ACC112 (cell line): ENCODE data around the gene SH3BP4.
"Not testable (repeated sequence)": the region's sequence is repeated elsewhere in the genome, so short reads cannot be mapped to it uniquely, and the experiment has no call there.

Source experiments
- H2AFZ ChIP-seq: fragments of 200-600 bp; sonication (generic); one replicate; pipeline ENCODE4 v1.6.0; 2017; ENCODE audit warnings: antibody characterized with exemption, low read length; ENCODE audit not compliant: unreplicated experiment
- H3K27ac ChIP-seq: fragments of 200-600 bp; sonication (generic); 2 replicates; pipeline ENCODE4 v1.5.1; 2014; ENCODE audit warnings: low read depth, mild to moderate bottlenecking, antibody characterized with exemption, low read length, moderate library complexity
- H3K27me3 ChIP-seq: fragments of 200-600 bp; sonication (generic); 2 replicates; pipeline ENCODE4 v1.6.1; 2014; ENCODE audit warnings: mild to moderate bottlenecking, antibody characterized with exemption, low read length, moderate library complexity, mixed read lengths; ENCODE audit not compliant: insufficient read depth
- H3K36me3 ChIP-seq: fragments of 200-600 bp; sonication (generic); 2 replicates; pipeline ENCODE4 v1.6.1; 2016; ENCODE audit warnings: mild to moderate bottlenecking, antibody characterized with exemption, low read length, moderate library complexity, mixed read lengths; ENCODE audit not compliant: insufficient read depth
- H3K4me1 ChIP-seq: fragments of 200-600 bp; sonication (generic); one replicate; pipeline ENCODE4 v1.6.1; 2016; ENCODE audit warnings: low read length, mixed read lengths; ENCODE audit not compliant: insufficient read depth, unreplicated experiment, control insufficient read depth
- H3K4me3 ChIP-seq: fragments of 200-600 bp; sonication (generic); 2 replicates; pipeline ENCODE4 v1.5.1; 2014; ENCODE audit warnings: mild to moderate bottlenecking, low read depth, low read length
- H3K79me2 ChIP-seq: fragments of 200-600 bp; sonication (generic); one replicate; pipeline ENCODE4 v1.6.0; 2016; ENCODE audit warnings: low read length; ENCODE audit not compliant: control insufficient read depth, unreplicated experiment, insufficient read depth

SH3BP4 gene

GRCh38 chr2:235008584-235009044, 56.8 kb downstream of the SH3BP4 start:
- no peak overlapping the region for H3K27ac ChIP-seq
- peaks cover 94% of the 10 kb centered on the region for H3K79me2 ChIP-seq
- H3K4me1 ChIP-seq = no peaks in the 10 kb centered on the region

GRCh38 chr2:235009081-235009480, 57.3 kb downstream of the SH3BP4 start:
- no peak overlapping the region for H2AFZ ChIP-seq
- no peak overlapping the region for H3K27ac ChIP-seq
- H3K4me3 ChIP-seq = no peak overlapping the region
- peaks cover 93% of the 10 kb centered on the region for H3K79me2 ChIP-seq
- H3K36me3 ChIP-seq = peaks cover 29% of the 10 kb centered on the region; the same call in 1 of the 2 replicates
- no peaks in the 10 kb centered on the region for H3K4me1 ChIP-seq
- no peaks in the 10 kb centered on the region for H3K27me3 ChIP-seq

More at GRCh38 chr2:235008584-235009044, 56.8 kb downstream of the SH3BP4 start:
- no peaks in the 10 kb centered on the region for H3K27me3 ChIP-seq
- peaks cover 28% of the 10 kb centered on the region; the same call in 1 of the 2 replicates for H3K36me3 ChIP-seq
- H3K4me3 ChIP-seq = no peak overlapping the region
- H2AFZ ChIP-seq = no peak overlapping the region

GRCh38 chr2:235010117-235010714, 58.4 kb downstream of the SH3BP4 start:
- H3K36me3 ChIP-seq = peaks cover 34% of the 10 kb centered on the region; the same call in 1 of the 2 replicates
- H2AFZ ChIP-seq = no peak overlapping the region
- H3K27ac ChIP-seq = no peak overlapping the region
- H3K79me2 ChIP-seq = peaks cover 93% of the 10 kb centered on the region
- H3K27me3 ChIP-seq = no peaks in the 10 kb centered on the region
- no peak overlapping the region for H3K4me3 ChIP-seq
- H3K4me1 ChIP-seq = no peaks in the 10 kb centered on the region

GRCh38 chr2:235011607-235011928, 59.8 kb downstream of the SH3BP4 start:
- no peaks in the 10 kb centered on the region for H3K27me3 ChIP-seq
- no peak overlapping the region for H3K27ac ChIP-seq
- H2AFZ ChIP-seq = no peak overlapping the region
- H3K36me3 ChIP-seq = peaks cover 32% of the 10 kb centered on the region; the same call in 1 of the 2 replicates
- H3K4me1 ChIP-seq = no peaks in the 10 kb centered on the region
- peaks cover 88% of the 10 kb centered on the region for H3K79me2 ChIP-seq
- H3K4me3 ChIP-seq = no peak overlapping the region

GRCh38 chr2:235011929-235012631, 60.3 kb downstream of the SH3BP4 start:
- H3K27ac ChIP-seq = no peak overlapping the region
- H2AFZ ChIP-seq = no peak overlapping the region
- no peak overlapping the region for H3K4me3 ChIP-seq
- no peaks in the 10 kb centered on the region for H3K4me1 ChIP-seq
- peaks cover 32% of the 10 kb centered on the region; the same call in 1 of the 2 replicates for H3K36me3 ChIP-seq
- H3K27me3 ChIP-seq = no peaks in the 10 kb centered on the region
- H3K79me2 ChIP-seq = peaks cover 84% of the 10 kb centered on the region

GRCh38 chr2:235017441-235017840, 65.6 kb downstream of the SH3BP4 start:
- no peak overlapping the region for H3K4me3 ChIP-seq
- H3K4me1 ChIP-seq = peaks cover 25% of the 10 kb centered on the region
- no peaks in the 10 kb centered on the region for H3K27me3 ChIP-seq
- H3K79me2 ChIP-seq = peaks cover 53% of the 10 kb centered on the region
- peaks cover 14% of the 10 kb centered on the region; the same call in 1 of the 2 replicates for H3K36me3 ChIP-seq
- no peak overlapping the region for H2AFZ ChIP-seq
- H3K27ac ChIP-seq = no peak overlapping the region

GRCh38 chr2:235018838-235019237, 67.0 kb downstream of the SH3BP4 start:
- H2AFZ ChIP-seq = no peak overlapping the region
- H3K36me3 ChIP-seq = peaks cover 14% of the 10 kb centered on the region; the same call in 1 of the 2 replicates
- peaks cover 33% of the 10 kb centered on the region for H3K4me1 ChIP-seq
- H3K27me3 ChIP-seq = no peaks in the 10 kb centered on the region
- no peak overlapping the region for H3K4me3 ChIP-seq
- H3K27ac ChIP-seq = no peak overlapping the region
- H3K79me2 ChIP-seq = peaks cover 52% of the 10 kb centered on the region

- H3K36me3 ChIP-seq, H3K27me3 ChIP-seq, H3K4me3 ChIP-seq, H2AFZ ChIP-seq: not testable (repeated sequence)
- Histone ChIP-seq H3K79me2 (peaks cover 53% of the 10 kb centered on the region), H3K27ac (peak overlapping the region; percentile 97), H3K4me1 (peaks cover 45% of the 10 kb centered on the region)
Observed at GRCh38 chr2:235020141-235020540, 68.3 kb downstream of the SH3BP4 start.

- Histone ChIP-seq H3K79me2 (peaks cover 56% of the 10 kb centered on the region), H3K4me1 (peaks cover 59% of the 10 kb centered on the region), H3K27ac (peak overlapping the region; percentile 97), H3K27me3 (no peaks in the 10 kb centered on the region), H2AFZ (no peak overlapping the region), H3K36me3 (no peaks in the 10 kb centered on the region), H3K4me3 (0 out of 2 replicates have a peak overlapping the region, but pooled peaks have one; percentile 22)
Observed at GRCh38 chr2:235021752-235022151, 69.9 kb downstream of the SH3BP4 start.

- H3K27ac ChIP-seq = peak overlapping the region; percentile 90
- H3K79me2 ChIP-seq = peaks cover 54% of the 10 kb centered on the region
- H3K36me3 ChIP-seq = no peaks in the 10 kb centered on the region
- H3K4me1 ChIP-seq = peaks cover 79% of the 10 kb centered on the region
- H3K27me3 ChIP-seq = no peaks in the 10 kb centered on the region
- H3K4me3 ChIP-seq = no peak overlapping the region
- H2AFZ ChIP-seq = no peak overlapping the region
Observed at GRCh38 chr2:235024191-235024860, 72.5 kb downstream of the SH3BP4 start.
